Activated B cell treated with CpG ODN at 0.5 μM for 24 hours (primary cell): ENCODE measurements around the gene ST3GAL5. TPM values are rescaled to one million over a fixed set of nuclear protein-coding genes. Genes with fewer than 3 reads are reported as not detected.

Experiments used
- ATAC-seq: fragments of 200-7000 bp; cut with Tn5 transposase; one replicate; pipeline ENCODE4 v1.10.0; 2021; ENCODE audit warnings: low read depth, mild to moderate bottlenecking, moderate library complexity
- CTCF ChIA-PET: fragments of 350-600 bp; sonication (Branson Sonifier 250); formaldehyde crosslinking; loops from one replicate; lab custom pipeline; 2021; ENCODE audit warnings: antibody characterized with exemption; lab: Charles Lee
- POLR2A ChIA-PET: fragments of 350-600 bp; sonication (Branson Sonifier 250); formaldehyde crosslinking; loops from one replicate; lab custom pipeline; 2021; ENCODE audit warnings: antibody characterized with exemption; lab: Charles Lee
- DNase-seq: peaks from one replicate; pipeline ENCODE4 v3.0.0; 2022
- H3K27ac Mint-ChIP-seq: one replicate; pipeline ENCODE4 v1.8.0; 2020; ENCODE audit warnings: mixed read lengths
- H3K27me3 Mint-ChIP-seq: one replicate; pipeline ENCODE4 v1.8.0; 2021; ENCODE audit warnings: mixed read lengths
- H3K36me3 Mint-ChIP-seq: one replicate; pipeline ENCODE4 v1.8.0; 2021; ENCODE audit warnings: low read depth, mixed read lengths
- H3K4me1 Mint-ChIP-seq: one replicate; pipeline ENCODE4 v1.8.0; 2021; ENCODE audit warnings: mixed read lengths
- H3K4me3 Mint-ChIP-seq: one replicate; pipeline ENCODE4 v1.8.0; 2020; ENCODE audit warnings: mild to moderate bottlenecking, mixed read lengths
- H3K9me3 Mint-ChIP-seq: one replicate; pipeline ENCODE4 v1.8.0; 2020; ENCODE audit warnings: mixed read lengths
- CTCF ChIP-seq: fragments of 200-600 bp; IDR thresholded peaks from one replicate; pipeline ENCODE4 v1.8.0; 2022; ENCODE audit warnings: antibody characterized with exemption, mild to moderate bottlenecking
- intact Hi-C: fragments of 100-400 bp; cut with micrococcal nuclease; formaldehyde crosslinking; loops from one replicate; pipeline ENCODE4 v1.15.1; 2024
- total RNA-seq: library from RNA; stranded (reverse); gene quantifications from 2 replicates; pipeline ENCODE4 v1.2.3, GENCODE V29; 2022

The ST3GAL5 gene
- total RNA-seq, 1 donor from 2014 or later: 70.7 TPM

- ChIA-PET POLR2A (interaction anchor here (0.6 kb wide), 1 partner anchor 181 kb away, joined by 8 read pairs; no protein-coding TSS in a partner anchor), CTCF (interaction anchor here (0.9 to 4.7 kb wide), 5 partner anchors 75 to 269 kb away, joined by 3 to 77 read pairs (median 4); no protein-coding TSS in a partner anchor)
- intact Hi-C loops: no loop called here
- no peak for DNase-seq
- Mint-ChIP-seq H3K4me1 (peaks cover 3% of the 10 kb centered on the region), H3K27ac (no peak overlapping the region), H3K9me3 (no peaks in the 10 kb centered on the region), H3K4me3 (no peak overlapping the region), H3K36me3 (no peaks in the 10 kb centered on the region), H3K27me3 (peaks cover 18% of the 10 kb centered on the region)
- no peak for TF ChIP-seq CTCF
- ATAC-seq: no peak
These were observed 77.4 kb downstream of the ST3GAL5 start for GRCh38 chr2:85811180-85812093.

GRCh38 chr2:85810371-85811179 lies 78.2 kb downstream of the ST3GAL5 start:
- Mint-ChIP-seq H3K27ac (no peak overlapping the region), H3K9me3 (peaks cover 2% of the 10 kb centered on the region), H3K4me3 (no peak overlapping the region), H3K36me3 (no peaks in the 10 kb centered on the region), H3K27me3 (peaks cover 16% of the 10 kb centered on the region), H3K4me1 (peaks cover 3% of the 10 kb centered on the region)
- intact Hi-C loops: no loop called here
- ATAC-seq (no peak), DNase-seq (no peak)
- POLR2A ChIA-PET: no interaction called here
- no peak for TF ChIP-seq CTCF
- CTCF ChIA-PET: no interaction called here

GRCh38 chr2:85807756-85808155 lies 81.0 kb downstream of the ST3GAL5 start:
- CTCF ChIA-PET: interaction anchor here (0.9 kb wide), 1 partner anchor 79 kb away, joined by 3 read pairs; no protein-coding TSS in a partner anchor

GRCh38 chr2:85806358-85807118 lies 82.3 kb downstream of the ST3GAL5 start:
- Mint-ChIP-seq H3K4me1 (peaks cover 2% of the 10 kb centered on the region), H3K27ac (no peak overlapping the region), H3K36me3 (no peaks in the 10 kb centered on the region), H3K27me3 (peaks cover 16% of the 10 kb centered on the region), H3K9me3 (peaks cover 6% of the 10 kb centered on the region), H3K4me3 (no peak overlapping the region)
- intact Hi-C loops: no loop called here
- no peak for DNase-seq
- TF ChIP-seq CTCF: no peak
- ChIA-PET CTCF (interaction anchor here (0.6 kb wide), 1 partner anchor 141 kb away, joined by 7 read pairs; no protein-coding TSS in a partner anchor), POLR2A (interaction anchor here (0.5 kb wide), 1 partner anchor 62 kb away, joined by 7 read pairs; no protein-coding TSS in a partner anchor)
- ATAC-seq: no peak

More at GRCh38 chr2:85807756-85808155, 81.0 kb downstream of the ST3GAL5 start:
- H3K27ac Mint-ChIP-seq: no peak overlapping the region
- peaks cover 3% of the 10 kb centered on the region for H3K9me3 Mint-ChIP-seq
- no peak overlapping the region for H3K4me3 Mint-ChIP-seq
- ATAC-seq (no peak), DNase-seq (no peak)
- H3K4me1 Mint-ChIP-seq: peaks cover 2% of the 10 kb centered on the region
- no peak for TF ChIP-seq CTCF
- H3K36me3 Mint-ChIP-seq: no peaks in the 10 kb centered on the region
- H3K27me3 Mint-ChIP-seq: peaks cover 15% of the 10 kb centered on the region
- intact Hi-C loops: no loop called here
- POLR2A ChIA-PET: no interaction called here
